Loucy (cell line): ENCODE measurements around the gene FBXW9.

Source experiments
- CTCF ChIP-seq: fragments of 200-600 bp; sonication (generic); conservative IDR thresholded peaks from 2 replicates; pipeline ENCODE4 v1.5.1; 2014; ENCODE audit warnings: mild to moderate bottlenecking, antibody characterized with exemption, low read length
- EZH2phosphoT487 ChIP-seq: fragments of 200-600 bp; IDR thresholded peaks from 2 replicates; pipeline ENCODE4 v1.6.1; 2018; ENCODE audit warnings: antibody characterized with exemption, mild to moderate bottlenecking, moderate library complexity, borderline replicate concordance

- TF ChIP-seq CTCF, result no peak
- TF ChIP-seq EZH2phosphoT487, result no peak
These were observed 39.4 kb downstream of the FBXW9 start for GRCh38 chr19:12656899-12657571.
